HEK293 (cell line): ENCODE measurements around the gene ACAP3.

ENCODE experiments used
- KLF16 ChIP-seq: fragments of 450-650 bp; formaldehyde crosslinking; IDR thresholded peaks from 2 replicates; pipeline ENCODE4 v1.5.1; 2017; ENCODE audit warnings: missing biosample characterization, missing genetic modification characterization
- OSR2 ChIP-seq: fragments of 450-650 bp; formaldehyde crosslinking; IDR thresholded peaks from 2 replicates; pipeline ENCODE4 v1.5.1; 2016; ENCODE audit warnings: missing biosample characterization, missing genetic modification characterization
- TCF7L2 ChIP-seq: IDR thresholded peaks from 2 replicates; pipeline ENCODE4 v1.6.1; 2011; ENCODE audit warnings: low read depth, mild to moderate bottlenecking, inconsistent platforms, low read length, moderate library complexity, borderline replicate concordance
- WT1 ChIP-seq: fragments of 450-650 bp; formaldehyde crosslinking; IDR thresholded peaks from 2 replicates; pipeline ENCODE4 v1.5.1; 2016; ENCODE audit warnings: missing biosample characterization, missing genetic modification characterization
- ZNF175 ChIP-seq: fragments of 450-650 bp; formaldehyde crosslinking; IDR thresholded peaks from 2 replicates; pipeline ENCODE4 v1.5.1; 2016; ENCODE audit warnings: missing biosample characterization, missing genetic modification characterization
- ZNF202 ChIP-seq: fragments of 450-650 bp; formaldehyde crosslinking; IDR thresholded peaks from 2 replicates; pipeline ENCODE4 v1.5.1; 2016; ENCODE audit warnings: missing biosample characterization, missing genetic modification characterization, borderline replicate concordance
- ZNF274 ChIP-seq, 2 experiments: fragments of 200-500 bp in 1 of 2; fragments of 450-650 bp in 1 of 2; sonication (Bioruptor generic) in 1 of 2; formaldehyde crosslinking in 1 of 2; IDR thresholded peaks; 2 replicates each; pipeline versions ENCODE4 v1.5.1 to v1.6.1; 2014 to 2016; ENCODE audit warnings: borderline replicate concordance in 1 of 2, inconsistent platforms in 1 of 2, low read length in 1 of 2, missing biosample characterization in 1 of 2, missing genetic modification characterization in 1 of 2
- ZNF48 ChIP-seq: fragments of 450-650 bp; formaldehyde crosslinking; IDR thresholded peaks from 2 replicates; pipeline ENCODE4 v1.5.1; 2016; ENCODE audit warnings: missing biosample characterization, missing genetic modification characterization
- TF ChIP-seq, protein P1 (sequence below): fragments of 450-650 bp; formaldehyde crosslinking; IDR thresholded peaks from 2 replicates; pipeline ENCODE4 v1.5.1; 2016; ENCODE audit warnings: missing biosample characterization, missing genetic modification characterization
- TF ChIP-seq, protein P2 (sequence below): fragments of 450-650 bp; formaldehyde crosslinking; IDR thresholded peaks from 2 replicates; pipeline ENCODE4 v1.5.1; 2016; ENCODE audit warnings: missing biosample characterization, missing genetic modification characterization
- TF ChIP-seq, protein P3 (sequence below): fragments of 450-650 bp; formaldehyde crosslinking; IDR thresholded peaks from 2 replicates; pipeline ENCODE4 v1.5.1; 2016; ENCODE audit warnings: missing biosample characterization, missing genetic modification characterization

DNA sequence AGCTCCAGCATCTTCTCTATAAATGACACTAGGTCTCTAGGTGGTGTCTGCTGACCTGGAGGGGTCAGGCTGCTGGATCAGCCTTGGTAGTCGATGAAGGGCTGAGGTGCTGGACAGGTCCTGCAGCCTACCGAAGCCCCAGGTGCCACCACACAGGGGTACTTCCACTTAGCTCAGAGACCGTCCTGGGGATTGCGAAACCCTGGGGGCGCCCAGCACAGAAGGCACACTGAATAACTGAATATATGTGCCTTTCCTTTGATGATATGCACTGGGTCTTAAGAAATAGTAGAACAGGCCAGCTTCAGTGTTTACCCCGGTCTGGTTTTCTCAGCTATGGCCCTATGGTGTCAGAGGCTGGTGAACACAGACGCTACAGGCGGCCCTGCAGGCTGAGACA is 45.0 kb downstream of the ACAP3 start:
- TF ChIP-seq WT1 (tag by site-specific recombination) (no peak), ZNF175 (tag by site-specific recombination) (no peak), OSR2 (tag by site-specific recombination) (no peak), ZNF274 (IDR thresholded peaks at IDR 0.05; ENCODE audit: low read length) (no peak), ZNF274 (tag by site-specific recombination; IDR thresholded peaks at IDR 0.05; ENCODE audit: borderline replicate concordance) (no peak), ZNF202 (tag by site-specific recombination) (no peak), TCF7L2 (no peak), KLF16 (tag by site-specific recombination) (no peak), ZNF48 (no peak)
- TF ChIP-seq, protein P1, sequence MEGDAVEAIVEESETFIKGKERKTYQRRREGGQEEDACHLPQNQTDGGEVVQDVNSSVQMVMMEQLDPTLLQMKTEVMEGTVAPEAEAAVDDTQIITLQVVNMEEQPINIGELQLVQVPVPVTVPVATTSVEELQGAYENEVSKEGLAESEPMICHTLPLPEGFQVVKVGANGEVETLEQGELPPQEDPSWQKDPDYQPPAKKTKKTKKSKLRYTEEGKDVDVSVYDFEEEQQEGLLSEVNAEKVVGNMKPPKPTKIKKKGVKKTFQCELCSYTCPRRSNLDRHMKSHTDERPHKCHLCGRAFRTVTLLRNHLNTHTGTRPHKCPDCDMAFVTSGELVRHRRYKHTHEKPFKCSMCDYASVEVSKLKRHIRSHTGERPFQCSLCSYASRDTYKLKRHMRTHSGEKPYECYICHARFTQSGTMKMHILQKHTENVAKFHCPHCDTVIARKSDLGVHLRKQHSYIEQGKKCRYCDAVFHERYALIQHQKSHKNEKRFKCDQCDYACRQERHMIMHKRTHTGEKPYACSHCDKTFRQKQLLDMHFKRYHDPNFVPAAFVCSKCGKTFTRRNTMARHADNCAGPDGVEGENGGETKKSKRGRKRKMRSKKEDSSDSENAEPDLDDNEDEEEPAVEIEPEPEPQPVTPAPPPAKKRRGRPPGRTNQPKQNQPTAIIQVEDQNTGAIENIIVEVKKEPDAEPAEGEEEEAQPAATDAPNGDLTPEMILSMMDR (tag by site-specific recombination): no peak
- TF ChIP-seq, protein P2, sequence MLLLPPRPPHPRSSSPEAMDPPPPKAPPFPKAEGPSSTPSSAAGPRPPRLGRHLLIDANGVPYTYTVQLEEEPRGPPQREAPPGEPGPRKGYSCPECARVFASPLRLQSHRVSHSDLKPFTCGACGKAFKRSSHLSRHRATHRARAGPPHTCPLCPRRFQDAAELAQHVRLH (tag by site-specific recombination): no peak
- TF ChIP-seq, protein P3, sequence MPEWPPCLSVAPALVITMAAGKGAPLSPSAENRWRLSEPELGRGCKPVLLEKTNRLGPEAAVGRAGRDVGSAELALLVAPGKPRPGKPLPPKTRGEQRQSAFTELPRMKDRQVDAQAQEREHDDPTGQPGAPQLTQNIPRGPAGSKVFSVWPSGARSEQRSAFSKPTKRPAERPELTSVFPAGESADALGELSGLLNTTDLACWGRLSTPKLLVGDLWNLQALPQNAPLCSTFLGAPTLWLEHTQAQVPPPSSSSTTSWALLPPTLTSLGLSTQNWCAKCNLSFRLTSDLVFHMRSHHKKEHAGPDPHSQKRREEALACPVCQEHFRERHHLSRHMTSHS (tag by site-specific recombination): no peak
